GM19239 (cell line): ENCODE data around the gene MZB1.

Experiments used
- DNase-seq: peaks from one replicate; pipeline ENCODE4 v3.0.0; 2011; ENCODE audit warnings: low spot score; ENCODE audit not compliant: insufficient read length
- FAIRE-seq: peaks from 2 replicates; lab custom pipeline; 2011; peaks lifted over from hg19 to GRCh38; lab: Jason Lieb, UNC

MZB1 gene

GRCh38 chr5:139342423-139342723 is 47.3 kb downstream of the MZB1 start:
- DNase-seq (peak; percentile 45), FAIRE-seq (peak; percentile 79)

GRCh38 chr5:139341689-139342422 is 47.9 kb downstream of the MZB1 start, which contains the start of gene PAIP2:
TSS of gene PAIP2 (plus strand) at chr5:139341854. CDS start at chr5:139363785, 21,931 bp downstream.
- DNase-seq (peak; percentile 83), FAIRE-seq (peak; percentile 96)

GRCh38 chr5:139341187-139341688 is 48.5 kb downstream of the MZB1 start:
- FAIRE-seq (no peak), DNase-seq (no peak)

- DNase-seq, result no peak
- FAIRE-seq, result no peak
These were observed 49.7 kb downstream of the MZB1 start for GRCh38 chr5:139340051-139340450.
